HEK293 (cell line): Measurements from ENCODE around the gene NEK1.

Experiments
- CTCF ChIA-PET: fragments of 350-600 bp; formaldehyde crosslinking; extraction: SDS; loops from one replicate; lab custom pipeline; 2021; ENCODE audit warnings: antibody characterized with exemption; lab: Yijun Ruan, JAX
- POLR2A ChIA-PET: fragments of 300-600 bp; formaldehyde crosslinking; extraction: SDS; loops from one replicate; lab custom pipeline; 2020; ENCODE audit warnings: antibody characterized with exemption, inconsistent platforms; lab: Yijun Ruan, JAX
- H3K27ac ChIP-seq: fragments of 200-500 bp; sonication (Bioruptor generic); 2 replicates; pipeline ENCODE4 v1.5.1; 2014; ENCODE audit warnings: low read depth, low read length, control low read depth, inconsistent platforms; ENCODE audit errors: extremely low read depth
- H3K36me3 ChIP-seq, 2 experiments: fragments of 200-500 bp in 1 of 2; sonication (Bioruptor generic) in 1 of 2; 1 replicate in 1 of 2; 2 replicates in 1 of 2; pipeline ENCODE4 v1.5.1; 2014 to 2017; ENCODE audit warnings: inconsistent platforms in 2 of 2, low read length in 2 of 2; ENCODE audit not compliant: control insufficient read depth in 2 of 2, insufficient read depth in 1 of 2
- H3K4me1 ChIP-seq: fragments of 200-500 bp; sonication (Bioruptor generic); 2 replicates; pipeline ENCODE4 v1.5.1; 2014; ENCODE audit warnings: mild to moderate bottlenecking, low read length, inconsistent platforms; ENCODE audit not compliant: control insufficient read depth, insufficient read depth
- H3K4me3 ChIP-seq: 2 replicates; pipeline ENCODE4 v1.5.1; 2011; ENCODE audit warnings: low read depth, mild to moderate bottlenecking, control low read depth, low read length, moderate library complexity
- H3K9me3 ChIP-seq: fragments of 200-500 bp; sonication (Bioruptor generic); 2 replicates; pipeline ENCODE4 v1.5.1; 2014; ENCODE audit warnings: low read depth, low read length, inconsistent platforms; ENCODE audit not compliant: control insufficient read depth, insufficient read depth
- ATF2 ChIP-seq: fragments of 450-650 bp; formaldehyde crosslinking; IDR thresholded peaks from 2 replicates; pipeline ENCODE4 v1.5.1; 2016; ENCODE audit warnings: missing biosample characterization, missing genetic modification characterization, low read depth
- BCL11A ChIP-seq: fragments of 450-650 bp; formaldehyde crosslinking; IDR thresholded peaks from 2 replicates; pipeline ENCODE4 v1.5.1; 2016; ENCODE audit warnings: low read depth, missing biosample characterization, missing genetic modification characterization
- GLIS1 ChIP-seq: fragments of 450-650 bp; formaldehyde crosslinking; IDR thresholded peaks from 2 replicates; pipeline ENCODE4 v1.5.1; 2016; ENCODE audit warnings: missing biosample characterization, missing genetic modification characterization
- HOXA7 ChIP-seq: sonication (generic); formaldehyde crosslinking; IDR thresholded peaks from 2 replicates; pipeline ENCODE4 v1.8.1; 2022; ENCODE audit warnings: missing genetic modification reagents, borderline replicate concordance
- KLF1 ChIP-seq: fragments of 450-650 bp; formaldehyde crosslinking; IDR thresholded peaks from 2 replicates; pipeline ENCODE4 v1.5.1; 2016; ENCODE audit warnings: missing biosample characterization, missing genetic modification characterization
- KLF17 ChIP-seq: fragments of 450-650 bp; formaldehyde crosslinking; IDR thresholded peaks from 2 replicates; pipeline ENCODE4 v1.5.1; 2016; ENCODE audit warnings: missing biosample characterization, missing genetic modification characterization
- ZBTB21 ChIP-seq: fragments of 450-650 bp; formaldehyde crosslinking; IDR thresholded peaks from 2 replicates; pipeline ENCODE4 v1.5.1; 2017; ENCODE audit warnings: missing biosample characterization, missing genetic modification characterization
- ZBTB26 ChIP-seq: fragments of 450-650 bp; formaldehyde crosslinking; optimal IDR thresholded peaks from 2 replicates; pipeline ENCODE3; 2016; ENCODE audit warnings: missing biosample characterization, mild to moderate bottlenecking, missing genetic modification characterization
- ZBTB48 ChIP-seq: fragments of 450-650 bp; formaldehyde crosslinking; IDR thresholded peaks from 2 replicates; pipeline ENCODE4 v1.5.1; 2016; ENCODE audit warnings: missing biosample characterization, missing genetic modification characterization
- ZBTB49 ChIP-seq: fragments of 450-650 bp; formaldehyde crosslinking; IDR thresholded peaks from 2 replicates; pipeline ENCODE4 v1.5.1; 2016; ENCODE audit warnings: missing biosample characterization, missing genetic modification characterization, low read depth
- ZBTB7A ChIP-seq: fragments of 450-650 bp; formaldehyde crosslinking; IDR thresholded peaks from 2 replicates; pipeline ENCODE4 v1.5.1; 2016; ENCODE audit warnings: low read depth, missing biosample characterization, missing genetic modification characterization
- ZNF121 ChIP-seq: fragments of 450-650 bp; formaldehyde crosslinking; IDR thresholded peaks from 2 replicates; pipeline ENCODE4 v1.5.1; 2016; ENCODE audit warnings: missing biosample characterization, missing genetic modification characterization
- ZNF132 ChIP-seq: fragments of 450-650 bp; formaldehyde crosslinking; IDR thresholded peaks from 2 replicates; pipeline ENCODE4 v1.5.1; 2017; ENCODE audit warnings: missing biosample characterization, missing genetic modification characterization, borderline replicate concordance
- ZNF211 ChIP-seq: fragments of 450-650 bp; formaldehyde crosslinking; IDR thresholded peaks from 2 replicates; pipeline ENCODE4 v1.5.1; 2016; ENCODE audit warnings: low read depth, missing biosample characterization, missing genetic modification characterization
- ZNF280C ChIP-seq: fragments of 450-650 bp; formaldehyde crosslinking; IDR thresholded peaks from 2 replicates; pipeline ENCODE4 v1.5.1; 2016; ENCODE audit warnings: missing biosample characterization, missing genetic modification characterization
- ZNF302 ChIP-seq: fragments of 450-650 bp; formaldehyde crosslinking; IDR thresholded peaks from 2 replicates; pipeline ENCODE4 v1.5.1; 2016; ENCODE audit warnings: missing biosample characterization, missing genetic modification characterization, low read depth
- ZNF324 ChIP-seq: fragments of 450-650 bp; formaldehyde crosslinking; IDR thresholded peaks from 2 replicates; pipeline ENCODE4 v1.5.1; 2016; ENCODE audit warnings: missing biosample characterization, missing genetic modification characterization
- ZNF510 ChIP-seq: fragments of 450-650 bp; formaldehyde crosslinking; IDR thresholded peaks from 2 replicates; pipeline ENCODE4 v1.5.1; 2018; ENCODE audit warnings: mild to moderate bottlenecking, missing genetic modification characterization, missing biosample characterization; ENCODE audit not compliant: insufficient replicate concordance
- ZNF544 ChIP-seq: fragments of 450-650 bp; formaldehyde crosslinking; IDR thresholded peaks from 2 replicates; pipeline ENCODE4 v1.5.0; 2017; ENCODE audit warnings: missing biosample characterization, missing genetic modification characterization
- ZNF610 ChIP-seq: fragments of 450-650 bp; formaldehyde crosslinking; IDR thresholded peaks from 2 replicates; pipeline ENCODE4 v1.5.1; 2016; ENCODE audit warnings: missing biosample characterization, missing genetic modification characterization, borderline replicate concordance
- ZNF654 ChIP-seq: fragments of 450-650 bp; formaldehyde crosslinking; IDR thresholded peaks from 2 replicates; pipeline ENCODE4 v1.5.1; 2016; ENCODE audit warnings: low read depth, missing biosample characterization, missing genetic modification characterization
- ZNF670 ChIP-seq: fragments of 450-650 bp; formaldehyde crosslinking; IDR thresholded peaks from 2 replicates; pipeline ENCODE4 v1.5.1; 2016; ENCODE audit warnings: missing biosample characterization, missing genetic modification characterization, low read depth
- ZNF707 ChIP-seq: fragments of 450-650 bp; formaldehyde crosslinking; IDR thresholded peaks from 2 replicates; pipeline ENCODE4 v1.5.1; 2016; ENCODE audit warnings: missing biosample characterization, missing genetic modification characterization
- ZSCAN30 ChIP-seq: fragments of 450-650 bp; IDR thresholded peaks from 2 replicates; pipeline ENCODE4 v1.5.1; 2018; ENCODE audit warnings: missing biosample characterization, mild to moderate bottlenecking, missing genetic modification characterization, moderate library complexity

Gene NEK1

GRCh38 chr4:169617306-169617705 lies 4.9 kb upstream of the NEK1 start:
- H3K4me3 ChIP-seq = no peak overlapping the region
- no peak overlapping the region for H3K27ac ChIP-seq
- no peaks in the 10 kb centered on the region for H3K4me1 ChIP-seq
- H3K36me3 ChIP-seq = no peaks in the 10 kb centered on the region
- ChIA-PET CTCF (interaction anchor here (0.6 kb wide), 1 partner anchor 433 kb away, joined by 3 read pairs; no protein-coding TSS in a partner anchor), POLR2A (no interaction called here)
- TF ChIP-seq GLIS1 (no peak), ZNF280C (tag by site-specific recombination) (no peak), ZNF654 (tag by site-specific recombination) (no peak), BCL11A (no peak), ZNF544 (tag by site-specific recombination) (no peak), ZNF670 (tag by site-specific recombination) (no peak)
- H3K9me3 ChIP-seq = no peaks in the 10 kb centered on the region

GRCh38 chr4:169616846-169617245 lies 4.5 kb upstream of the NEK1 start:
- ChIA-PET CTCF (interaction anchor here (0.6 kb wide), 1 partner anchor 344 kb away, joined by 3 read pairs; no protein-coding TSS in a partner anchor), POLR2A (no interaction called here)
- Histone ChIP-seq H3K4me1 (no peaks in the 10 kb centered on the region), H3K9me3 (no peaks in the 10 kb centered on the region), H3K27ac (no peak overlapping the region), H3K36me3 (no peaks in the 10 kb centered on the region), H3K4me3 (no peak overlapping the region)
- TF ChIP-seq ZNF121 (tag by site-specific recombination) (no peak), ZBTB48 (tag by site-specific recombination) (no peak), ZBTB26 (no peak)

- no peaks in the 10 kb centered on the region for H3K36me3 ChIP-seq
- H3K4me1 ChIP-seq = no peaks in the 10 kb centered on the region
- no peaks in the 10 kb centered on the region for H3K9me3 ChIP-seq
- ChIA-PET CTCF (interaction anchor here (0.7 kb wide), 1 partner anchor 108 kb away, joined by 3 read pairs; no protein-coding TSS in a partner anchor), POLR2A (no interaction called here)
- no peak overlapping the region for H3K27ac ChIP-seq
- H3K4me3 ChIP-seq = no peak overlapping the region
- TF ChIP-seq ZBTB21 (no peak), ZNF510 (tag by site-specific recombination) (no peak), ZBTB7A (tag by site-specific recombination) (no peak), ZNF707 (tag by site-specific recombination) (no peak), ZNF610 (tag by site-specific recombination) (no peak), ZNF132 (tag by site-specific recombination) (no peak), ZNF211 (tag by site-specific recombination) (no peak), HOXA7 (CRISPR knock-in tag) (no peak), KLF17 (no peak), ZNF302 (tag by site-specific recombination) (no peak), ATF2 (no peak), ZNF324 (tag by site-specific recombination) (no peak), KLF1 (tag by site-specific recombination) (no peak), ZSCAN30 (tag by site-specific recombination) (no peak), ZBTB49 (no peak)
Observed at GRCh38 chr4:169615467-169616106, 3.2 kb upstream of the NEK1 start.
